Measurements from ENCODE around the gene LRRC37A.
"Not testable (repeated sequence)": the region's sequence is repeated elsewhere in the genome, so short reads cannot be mapped to it uniquely, and the experiment has no call there.

DNA sequence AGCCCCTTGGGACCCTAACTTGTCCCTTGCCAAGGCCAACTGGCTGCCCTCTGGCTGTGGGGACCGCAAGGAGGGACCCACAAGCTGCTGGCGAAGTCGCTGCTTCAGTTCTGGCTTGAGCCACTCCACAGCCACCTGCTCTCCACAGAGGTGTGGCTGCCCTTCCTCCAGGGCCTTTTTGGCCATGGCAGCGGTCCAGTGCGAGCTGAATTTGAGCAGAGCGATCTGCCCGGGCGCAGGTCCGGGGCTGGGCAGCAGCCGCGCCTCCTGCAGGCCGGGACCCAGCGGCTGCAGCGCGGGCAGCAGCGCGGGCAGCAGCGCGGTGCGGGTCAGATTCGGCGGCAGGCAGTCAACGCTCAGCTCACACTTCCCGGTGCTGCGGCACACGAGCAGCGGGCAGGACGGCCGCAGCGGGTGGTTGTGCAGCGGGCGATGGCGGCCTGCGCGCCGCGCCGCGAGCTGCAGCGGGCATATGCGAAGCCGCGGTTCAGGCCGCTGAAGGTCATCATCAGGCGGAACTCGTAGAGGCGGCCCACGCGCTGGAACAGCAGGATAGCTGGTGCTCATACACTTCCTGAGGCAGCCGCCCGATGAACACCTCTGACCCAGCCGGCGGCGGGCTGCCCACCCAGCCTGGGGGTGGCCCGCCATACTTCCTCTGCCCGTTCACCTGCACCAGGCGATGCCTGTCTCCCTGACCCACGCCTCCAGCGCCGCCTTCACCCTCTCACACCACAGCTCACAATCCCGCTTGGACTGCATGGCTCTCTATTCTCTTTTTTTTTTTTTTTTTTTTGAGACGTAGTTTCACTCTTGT is 34.9 kb upstream of the LRRC37A start:
- TF ChIP-seq NRF1 (IDR thresholded peaks at IDR 0.05; ENCODE audit: low read depth, low read length); CTCF (IDR thresholded peaks at IDR 0.05): not testable (repeated sequence)
- TF ChIP-seq, protein P1, sequence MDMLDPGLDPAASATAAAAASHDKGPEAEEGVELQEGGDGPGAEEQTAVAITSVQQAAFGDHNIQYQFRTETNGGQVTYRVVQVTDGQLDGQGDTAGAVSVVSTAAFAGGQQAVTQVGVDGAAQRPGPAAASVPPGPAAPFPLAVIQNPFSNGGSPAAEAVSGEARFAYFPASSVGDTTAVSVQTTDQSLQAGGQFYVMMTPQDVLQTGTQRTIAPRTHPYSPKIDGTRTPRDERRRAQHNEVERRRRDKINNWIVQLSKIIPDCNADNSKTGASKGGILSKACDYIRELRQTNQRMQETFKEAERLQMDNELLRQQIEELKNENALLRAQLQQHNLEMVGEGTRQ (IDR thresholded peaks at IDR 0.05; ENCODE audit: borderline replicate concordance, low read depth, low read length), result not testable (repeated sequence)

All from SK-N-SH (cell line).